Fibroblast of lung (primary cell): Measurements from ENCODE around the gene KCNN3.

ENCODE experiments used
- EZH2 ChIP-seq: IDR thresholded peaks from 2 replicates; pipeline ENCODE4 v1.5.1; 2012; ENCODE audit warnings: low read length, control low read depth, mild to moderate bottlenecking; ENCODE audit errors: missing control alignments
- TF ChIP-seq, protein P1 (sequence below), 2 donors: IDR thresholded peaks in 1 of 2; conservative IDR thresholded peaks in 1 of 2; 1 replicate in 1 of 2; 2 replicates in 1 of 2; pipeline ENCODE4 v1.5.1; 2011 to 2012; ENCODE audit warnings: low read length in 2 of 2, control low read depth in 1 of 2, inconsistent platforms in 1 of 2, low read depth in 1 of 2, mild to moderate bottlenecking in 1 of 2

DNA sequence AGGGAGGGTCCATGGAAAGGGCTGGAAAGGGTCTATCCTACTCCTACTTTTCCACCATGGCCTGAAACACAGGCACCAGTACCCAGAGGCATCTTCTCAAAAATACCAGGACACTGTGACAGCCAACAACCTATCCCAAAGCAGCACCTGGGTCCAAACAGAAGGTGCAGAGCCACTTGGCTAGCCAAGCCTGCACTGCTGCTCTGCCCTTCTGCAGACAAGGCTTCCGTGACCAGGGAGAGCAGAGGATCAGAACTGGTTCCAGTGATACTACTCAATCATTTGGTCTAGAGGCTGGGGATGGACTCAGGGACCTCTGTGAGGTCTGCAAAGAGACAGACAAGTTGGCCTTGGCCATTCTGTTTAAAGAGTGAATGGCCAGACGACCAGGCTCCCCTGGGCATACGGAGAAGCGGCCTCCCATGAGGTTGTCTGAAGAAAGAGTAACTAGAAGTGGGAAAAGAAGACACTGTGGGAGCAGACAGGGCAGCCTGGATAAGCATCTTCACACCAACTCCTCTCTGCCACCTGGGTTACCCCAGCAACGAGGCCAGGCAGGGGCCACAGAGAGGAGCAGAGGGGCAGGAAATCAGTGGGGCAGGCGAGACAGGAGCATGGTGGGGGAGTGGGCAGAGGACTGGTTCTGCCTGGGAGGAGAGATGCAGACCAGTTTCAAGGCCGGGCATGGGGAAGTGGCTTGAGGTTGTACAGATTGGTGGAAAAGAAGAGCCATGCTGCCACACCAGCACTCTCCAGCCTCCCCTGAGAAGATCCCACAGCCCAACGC, 5.7 kb downstream of the KCNN3 start:
- TF ChIP-seq, protein P1, sequence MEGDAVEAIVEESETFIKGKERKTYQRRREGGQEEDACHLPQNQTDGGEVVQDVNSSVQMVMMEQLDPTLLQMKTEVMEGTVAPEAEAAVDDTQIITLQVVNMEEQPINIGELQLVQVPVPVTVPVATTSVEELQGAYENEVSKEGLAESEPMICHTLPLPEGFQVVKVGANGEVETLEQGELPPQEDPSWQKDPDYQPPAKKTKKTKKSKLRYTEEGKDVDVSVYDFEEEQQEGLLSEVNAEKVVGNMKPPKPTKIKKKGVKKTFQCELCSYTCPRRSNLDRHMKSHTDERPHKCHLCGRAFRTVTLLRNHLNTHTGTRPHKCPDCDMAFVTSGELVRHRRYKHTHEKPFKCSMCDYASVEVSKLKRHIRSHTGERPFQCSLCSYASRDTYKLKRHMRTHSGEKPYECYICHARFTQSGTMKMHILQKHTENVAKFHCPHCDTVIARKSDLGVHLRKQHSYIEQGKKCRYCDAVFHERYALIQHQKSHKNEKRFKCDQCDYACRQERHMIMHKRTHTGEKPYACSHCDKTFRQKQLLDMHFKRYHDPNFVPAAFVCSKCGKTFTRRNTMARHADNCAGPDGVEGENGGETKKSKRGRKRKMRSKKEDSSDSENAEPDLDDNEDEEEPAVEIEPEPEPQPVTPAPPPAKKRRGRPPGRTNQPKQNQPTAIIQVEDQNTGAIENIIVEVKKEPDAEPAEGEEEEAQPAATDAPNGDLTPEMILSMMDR (conservative IDR thresholded peaks at IDR 0.05 in 1 of 2, IDR thresholded peaks at IDR 0.05 in 1 of 2; ENCODE audit: low read depth in 1 of 2, low read length in 2 of 2): no peak
- no peak for TF ChIP-seq EZH2
